OCI-LY1 (cell line): ENCODE results near the gene STK25.

Experiments used
- H2AFZ ChIP-seq: fragments of 200-600 bp; sonication (generic), shearing (Covaris generic); 2 replicates; pipeline ENCODE4 v1.6.0; 2014; ENCODE audit warnings: antibody characterized with exemption, mild to moderate bottlenecking, low read length
- H3F3A ChIP-seq: fragments of 200-600 bp; sonication (generic), shearing (Covaris generic); 2 replicates; pipeline ENCODE4 v1.6.0; 2014; ENCODE audit warnings: mild to moderate bottlenecking, antibody characterized with exemption, low read length, moderate library complexity; ENCODE audit not compliant: insufficient read depth
- H3K27ac ChIP-seq: fragments of 200-600 bp; sonication (generic); 2 replicates; pipeline ENCODE4 v1.5.1; 2014; ENCODE audit warnings: low read length, mixed run types, mild to moderate bottlenecking, low read depth; ENCODE audit not compliant: poor library complexity, severe bottlenecking
- H3K27me3 ChIP-seq: fragments of 200-600 bp; sonication (generic); 2 replicates; pipeline ENCODE4 v1.6.0; 2014; ENCODE audit warnings: antibody characterized with exemption, mild to moderate bottlenecking, low read length, moderate library complexity; ENCODE audit not compliant: insufficient read depth
- H3K36me3 ChIP-seq: fragments of 200-600 bp; sonication (generic); 2 replicates; pipeline ENCODE4 v1.6.1; 2014; ENCODE audit warnings: mild to moderate bottlenecking, antibody characterized with exemption, low read length, moderate library complexity, mixed read lengths; ENCODE audit not compliant: insufficient read depth
- H3K4me1 ChIP-seq: fragments of 200-600 bp; sonication (generic); 2 replicates; pipeline ENCODE4 v1.5.1; 2014; ENCODE audit warnings: mild to moderate bottlenecking, low read length, moderate library complexity; ENCODE audit not compliant: insufficient read depth, severe bottlenecking
- H3K4me2 ChIP-seq: fragments of 200-600 bp; sonication (generic), shearing (Covaris generic); 2 replicates; pipeline ENCODE4 v1.6.1; 2014; ENCODE audit warnings: low read length
- H3K4me3 ChIP-seq: fragments of 200-600 bp; sonication (generic); 2 replicates; pipeline ENCODE4 v1.5.1; 2014; ENCODE audit warnings: low read length, low read depth, mild to moderate bottlenecking, mixed read lengths; ENCODE audit not compliant: poor library complexity, severe bottlenecking
- H3K79me2 ChIP-seq: fragments of 200-600 bp; shearing (Covaris generic); 2 replicates; pipeline ENCODE4 v1.6.1; 2016; ENCODE audit warnings: mixed run types, low read length, mixed read lengths; ENCODE audit not compliant: insufficient read depth
- H3K9ac ChIP-seq: fragments of 200-600 bp; sonication (generic), shearing (Covaris generic); 2 replicates; pipeline ENCODE4 v1.6.1; 2014; ENCODE audit warnings: mild to moderate bottlenecking, low read length, mixed read lengths
- H3K9me2 ChIP-seq: fragments of 200-600 bp; sonication (generic), shearing (Covaris generic); 2 replicates; pipeline ENCODE4 v1.6.1; 2014; ENCODE audit warnings: low read depth, mild to moderate bottlenecking, low read length, mixed read lengths
- H3K9me3 ChIP-seq: fragments of 200-600 bp; shearing (Covaris generic); 2 replicates; pipeline ENCODE4 v1.6.1; 2014; ENCODE audit warnings: low read length, mixed read lengths
- H4K20me1 ChIP-seq: fragments of 200-600 bp; sonication (generic), shearing (Covaris generic); 2 replicates; pipeline ENCODE4 v1.6.0; 2016; ENCODE audit warnings: mild to moderate bottlenecking, low read length; ENCODE audit not compliant: insufficient read depth
- EZH2 ChIP-seq: fragments of 200-600 bp; sonication (generic), shearing (Covaris generic); IDR thresholded peaks from 2 replicates; pipeline ENCODE4 v1.8.0; 2017; ENCODE audit warnings: borderline replicate concordance, mixed run types, mild to moderate bottlenecking, antibody characterized with exemption, low read length, moderate library complexity, mixed read lengths
- TF ChIP-seq, protein P1 (sequence below): fragments of 200-600 bp; sonication (generic), shearing (Covaris generic); IDR thresholded peaks from 2 replicates; pipeline ENCODE4 v1.5.1; 2017; ENCODE audit warnings: mild to moderate bottlenecking, antibody characterized with exemption, low read length, moderate library complexity, mixed read lengths

Gene STK25

DNA sequence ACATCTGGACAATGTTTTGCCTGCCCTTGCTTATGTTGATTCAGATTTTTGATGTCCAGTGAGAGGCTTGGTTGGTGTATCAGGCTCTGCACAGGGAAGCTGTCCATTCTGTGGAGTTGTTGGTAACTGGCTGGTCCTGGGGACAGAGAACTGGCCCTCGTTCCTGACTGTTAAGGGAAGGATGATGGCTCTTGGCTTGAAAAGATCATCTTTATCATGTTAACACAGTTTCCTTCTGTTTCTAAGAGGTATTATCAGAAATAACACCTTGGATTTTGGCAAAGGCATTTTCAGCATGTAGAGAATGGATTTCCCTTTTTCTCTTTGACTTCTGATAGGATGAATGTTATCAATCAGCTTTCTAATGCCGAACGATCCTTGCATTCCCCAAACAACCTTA is 19.3 kb downstream of the STK25 start:
- H3K79me2 ChIP-seq: no peaks in the 10 kb centered on the region
- no peak overlapping the region for H2AFZ ChIP-seq
- H3K9ac ChIP-seq: no peak overlapping the region
- H3K4me1 ChIP-seq: no peaks in the 10 kb centered on the region
- TF ChIP-seq, protein P1, sequence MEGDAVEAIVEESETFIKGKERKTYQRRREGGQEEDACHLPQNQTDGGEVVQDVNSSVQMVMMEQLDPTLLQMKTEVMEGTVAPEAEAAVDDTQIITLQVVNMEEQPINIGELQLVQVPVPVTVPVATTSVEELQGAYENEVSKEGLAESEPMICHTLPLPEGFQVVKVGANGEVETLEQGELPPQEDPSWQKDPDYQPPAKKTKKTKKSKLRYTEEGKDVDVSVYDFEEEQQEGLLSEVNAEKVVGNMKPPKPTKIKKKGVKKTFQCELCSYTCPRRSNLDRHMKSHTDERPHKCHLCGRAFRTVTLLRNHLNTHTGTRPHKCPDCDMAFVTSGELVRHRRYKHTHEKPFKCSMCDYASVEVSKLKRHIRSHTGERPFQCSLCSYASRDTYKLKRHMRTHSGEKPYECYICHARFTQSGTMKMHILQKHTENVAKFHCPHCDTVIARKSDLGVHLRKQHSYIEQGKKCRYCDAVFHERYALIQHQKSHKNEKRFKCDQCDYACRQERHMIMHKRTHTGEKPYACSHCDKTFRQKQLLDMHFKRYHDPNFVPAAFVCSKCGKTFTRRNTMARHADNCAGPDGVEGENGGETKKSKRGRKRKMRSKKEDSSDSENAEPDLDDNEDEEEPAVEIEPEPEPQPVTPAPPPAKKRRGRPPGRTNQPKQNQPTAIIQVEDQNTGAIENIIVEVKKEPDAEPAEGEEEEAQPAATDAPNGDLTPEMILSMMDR: no peak
- TF ChIP-seq EZH2: no peak
- H3K27ac ChIP-seq: no peak overlapping the region
- H3K27me3 ChIP-seq: peaks cover 21% of the 10 kb centered on the region
- H3K4me2 ChIP-seq: no peak overlapping the region
- no peaks in the 10 kb centered on the region for H3K9me3 ChIP-seq
- H3K4me3 ChIP-seq: no peak overlapping the region
- peaks cover 3% of the 10 kb centered on the region; the same call in 1 of the 2 replicates for H3K36me3 ChIP-seq
- H3F3A ChIP-seq: no peaks in the 10 kb centered on the region
- H3K9me2 ChIP-seq: no peaks in the 10 kb centered on the region
- H4K20me1 ChIP-seq: no peaks in the 10 kb centered on the region

DNA sequence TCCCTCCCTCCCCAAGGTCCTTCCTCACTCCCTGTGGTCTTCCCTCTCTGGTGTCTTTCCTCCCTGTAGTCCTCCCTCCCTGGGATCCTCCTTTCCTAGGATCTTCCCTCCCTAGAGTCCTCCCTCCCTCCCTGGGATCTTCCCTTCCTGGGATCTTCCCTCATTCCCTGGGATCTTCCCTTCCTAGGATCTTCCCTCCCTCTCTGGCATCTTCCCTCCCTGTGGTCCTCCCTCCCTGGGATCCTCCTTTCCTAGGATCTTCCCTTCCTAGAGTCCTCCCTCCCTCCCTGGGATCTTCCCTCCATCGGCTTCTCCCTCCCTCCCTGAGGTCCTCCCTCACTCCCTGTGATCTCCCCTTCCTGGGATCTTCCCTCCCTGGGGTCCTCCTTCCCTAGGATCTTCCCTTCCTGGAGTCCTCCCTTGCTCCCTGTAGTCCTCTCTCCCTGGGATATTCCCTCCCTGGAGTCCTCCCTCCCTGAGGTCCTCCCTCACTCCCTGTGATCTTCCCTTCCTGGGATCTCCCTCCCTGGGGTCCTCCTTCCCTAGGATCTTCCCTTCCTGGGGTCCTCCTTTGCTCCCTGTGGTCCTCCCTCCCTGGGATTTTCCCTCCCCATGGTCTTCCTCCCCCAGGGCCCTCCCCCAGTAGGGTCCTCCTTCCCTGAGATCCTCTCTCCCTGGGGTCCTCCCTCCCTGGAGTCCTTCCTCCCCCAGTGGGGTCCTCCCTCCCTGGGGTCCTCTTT is 23.0 kb downstream of the STK25 start:
- no peak overlapping the region for H2AFZ ChIP-seq
- no peaks in the 10 kb centered on the region for H3K4me1 ChIP-seq
- TF ChIP-seq, protein P1: no peak
- no peak for TF ChIP-seq EZH2
- H3F3A ChIP-seq: no peaks in the 10 kb centered on the region
- H3K79me2 ChIP-seq: no peaks in the 10 kb centered on the region
- peaks cover 12% of the 10 kb centered on the region for H3K27me3 ChIP-seq
- no peaks in the 10 kb centered on the region for H3K36me3 ChIP-seq
- no peak overlapping the region for H3K4me3 ChIP-seq
- H3K9me3 ChIP-seq: no peaks in the 10 kb centered on the region
- H3K4me2 ChIP-seq: no peak overlapping the region
- no peaks in the 10 kb centered on the region for H4K20me1 ChIP-seq
- no peak overlapping the region for H3K27ac ChIP-seq
- H3K9ac ChIP-seq: no peak overlapping the region
- H3K9me2 ChIP-seq: no peaks in the 10 kb centered on the region

DNA sequence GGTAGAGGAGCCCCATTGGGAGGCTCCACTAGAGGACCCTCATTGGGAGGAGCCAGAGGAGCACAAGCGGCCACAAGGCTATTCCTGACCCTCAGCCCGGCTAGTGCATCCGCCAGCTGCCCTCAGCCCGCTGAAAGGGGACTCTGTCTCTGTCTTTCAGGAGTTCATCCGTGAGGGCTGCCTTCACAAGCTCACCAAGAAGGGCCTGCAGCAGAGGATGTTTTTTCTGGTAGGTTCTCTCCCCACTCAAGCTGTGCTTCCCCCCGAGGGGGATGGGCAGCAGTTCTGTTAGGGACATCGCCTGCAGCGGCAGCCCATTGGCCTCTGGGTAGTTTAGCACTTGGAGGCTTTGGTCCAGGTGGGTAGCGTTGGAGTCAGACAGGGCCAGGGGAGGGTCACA is 25.1 kb downstream of the STK25 start:
- no peak overlapping the region for H3K27ac ChIP-seq
- H4K20me1 ChIP-seq: no peaks in the 10 kb centered on the region
- peaks cover 3% of the 10 kb centered on the region; the same call in 1 of the 2 replicates for H3K27me3 ChIP-seq
- H3K9ac ChIP-seq: no peak overlapping the region
- H3K4me2 ChIP-seq: no peak overlapping the region
- no peaks in the 10 kb centered on the region for H3K36me3 ChIP-seq
- H3K4me1 ChIP-seq: no peaks in the 10 kb centered on the region
- TF ChIP-seq EZH2: no peak
- TF ChIP-seq, protein P1: no peak
- no peaks in the 10 kb centered on the region for H3K9me2 ChIP-seq
- no peaks in the 10 kb centered on the region for H3K79me2 ChIP-seq
- H3K4me3 ChIP-seq: no peak overlapping the region
- H2AFZ ChIP-seq: no peak overlapping the region
- no peaks in the 10 kb centered on the region for H3F3A ChIP-seq
- H3K9me3 ChIP-seq: no peaks in the 10 kb centered on the region
